Measurements from ENCODE around the gene VAT1L.

GRCh38 chr16:77877712-77878347 is 89.5 kb downstream of the VAT1L start:
- TF ChIP-seq CTCF (IDR thresholded peaks at IDR 0.05) = no peak
- no peak for TF ChIP-seq POLR2A (IDR thresholded peaks at IDR 0.05)

Measured in vagina (tissue), 2 donors.